ENCODE results near the gene PDS5B. TPM values are rescaled to one million over a fixed set of nuclear protein-coding genes. Genes with fewer than 3 reads are reported as not detected.

The PDS5B gene
- total RNA-seq, 1 donor from 2014 or later = 35.8 TPM

- no peak for DNase-seq (ENCODE audit: low spot score)
These were observed 4.0 kb downstream of the PDS5B start for GRCh38 chr13:32590266-32590665.

- DNase-seq (ENCODE audit: low spot score) = no peak
These were observed 5.8 kb downstream of the PDS5B start for GRCh38 chr13:32592082-32592481.

GRCh38 chr13:32594157-32594738, 8.0 kb downstream of the PDS5B start:
- no peak for DNase-seq (ENCODE audit: low spot score)

GRCh38 chr13:32595306-32595705, 9.1 kb downstream of the PDS5B start:
- DNase-seq (ENCODE audit: low spot score) = no peak

GRCh38 chr13:32600890-32601289, 14.6 kb downstream of the PDS5B start:
- DNase-seq (ENCODE audit: low spot score) = no peak

- no peak for DNase-seq (ENCODE audit: low spot score)
These were observed 23.2 kb downstream of the PDS5B start for GRCh38 chr13:32609428-32609827.

- no peak for DNase-seq (ENCODE audit: low spot score)
These were observed 24.3 kb downstream of the PDS5B start for GRCh38 chr13:32610538-32610937.

GRCh38 chr13:32610977-32611376, 24.7 kb downstream of the PDS5B start:
- DNase-seq (ENCODE audit: low spot score) = no peak

GRCh38 chr13:32616883-32617511, 30.7 kb downstream of the PDS5B start:
- DNase-seq (ENCODE audit: low spot score) = no peak

GRCh38 chr13:32622827-32623226, 36.6 kb downstream of the PDS5B start:
- DNase-seq (ENCODE audit: low spot score) = no peak

- DNase-seq (ENCODE audit: low spot score) = no peak
These were observed 38.2 kb downstream of the PDS5B start for GRCh38 chr13:32624441-32624840.

GRCh38 chr13:32627793-32628192, 41.5 kb downstream of the PDS5B start:
- DNase-seq (ENCODE audit: low spot score) = no peak

GRCh38 chr13:32629313-32629712, 43.1 kb downstream of the PDS5B start:
- no peak for DNase-seq (ENCODE audit: low spot score)

- DNase-seq (ENCODE audit: low spot score) = no peak
These were observed 43.6 kb downstream of the PDS5B start for GRCh38 chr13:32629866-32630265.

- DNase-seq (ENCODE audit: low spot score) = no peak
These were observed 46.2 kb downstream of the PDS5B start for GRCh38 chr13:32632343-32632909.

GRCh38 chr13:32636711-32637110, 50.5 kb downstream of the PDS5B start:
- no peak for DNase-seq (ENCODE audit: low spot score)

- no peak for DNase-seq (ENCODE audit: low spot score)
These were observed 52.5 kb downstream of the PDS5B start for GRCh38 chr13:32638739-32639138.

- peak; percentile 61 for DNase-seq (ENCODE audit: low spot score)
These were observed 53.4 kb downstream of the PDS5B start for GRCh38 chr13:32639502-32640105.

GRCh38 chr13:32642316-32642715, 56.1 kb downstream of the PDS5B start:
- DNase-seq (ENCODE audit: low spot score) = no peak

- DNase-seq (ENCODE audit: low spot score) = no peak
These were observed 56.6 kb downstream of the PDS5B start for GRCh38 chr13:32642858-32643257.

GRCh38 chr13:32645854-32646253, 59.6 kb downstream of the PDS5B start:
- DNase-seq (ENCODE audit: low spot score) = no peak

GRCh38 chr13:32647926-32648325, 61.7 kb downstream of the PDS5B start:
- DNase-seq (ENCODE audit: low spot score) = no peak

GRCh38 chr13:32650705-32651311, 64.6 kb downstream of the PDS5B start:
- peak; percentile 49 for DNase-seq (ENCODE audit: low spot score)
